ENCODE data around the gene TCF4.

TCF4 gene

GRCh38 chr18:55296778-55297177 lies 291.2 kb downstream of the TCF4 start:
- peaks cover 26% of the 10 kb centered on the region for H3K36me3 Mint-ChIP-seq (ENCODE audit: low read depth)
- no peak for DNase-seq
- H3K27me3 Mint-ChIP-seq (ENCODE audit: low read depth, poor library complexity): no peaks in the 10 kb centered on the region
- no peak overlapping the region for H3K27ac Mint-ChIP-seq
- TF ChIP-seq CTCF (IDR thresholded peaks at IDR 0.05): no peak
- no peaks in the 10 kb centered on the region for H3K9me3 Mint-ChIP-seq
- H3K4me3 Mint-ChIP-seq: no peak overlapping the region
- H3K4me1 Mint-ChIP-seq: peaks cover 53% of the 10 kb centered on the region

GRCh38 chr18:55296115-55296514 lies 291.9 kb downstream of the TCF4 start:
- Mint-ChIP-seq H3K4me3 (no peak overlapping the region), H3K36me3 (ENCODE audit: low read depth) (peaks cover 26% of the 10 kb centered on the region), H3K4me1 (peaks cover 53% of the 10 kb centered on the region), H3K9me3 (no peaks in the 10 kb centered on the region), H3K27me3 (ENCODE audit: low read depth, poor library complexity) (no peaks in the 10 kb centered on the region), H3K27ac (no peak overlapping the region)
- DNase-seq: no peak
- TF ChIP-seq CTCF (IDR thresholded peaks at IDR 0.05): no peak

- H3K27me3 Mint-ChIP-seq (ENCODE audit: low read depth, poor library complexity): no peaks in the 10 kb centered on the region
- TF ChIP-seq CTCF (IDR thresholded peaks at IDR 0.05): no peak
- DNase-seq: no peak
- no peaks in the 10 kb centered on the region for H3K9me3 Mint-ChIP-seq
- H3K36me3 Mint-ChIP-seq (ENCODE audit: low read depth): peaks cover 26% of the 10 kb centered on the region
- peaks cover 38% of the 10 kb centered on the region for H3K4me1 Mint-ChIP-seq
- no peak overlapping the region for H3K27ac Mint-ChIP-seq
- H3K4me3 Mint-ChIP-seq: no peak overlapping the region
These were observed 297.1 kb downstream of the TCF4 start for GRCh38 chr18:55290898-55291297.

- Mint-ChIP-seq H3K4me1 (peaks cover 38% of the 10 kb centered on the region), H3K4me3 (no peak overlapping the region), H3K27ac (peak overlapping the region; percentile 22), H3K36me3 (ENCODE audit: low read depth) (peaks cover 15% of the 10 kb centered on the region), H3K9me3 (no peaks in the 10 kb centered on the region), H3K27me3 (ENCODE audit: low read depth, poor library complexity) (no peaks in the 10 kb centered on the region)
- DNase-seq: no peak
- TF ChIP-seq CTCF (IDR thresholded peaks at IDR 0.05): no peak
These were observed 298.2 kb downstream of the TCF4 start for GRCh38 chr18:55289775-55290174.

- DNase-seq: no peak
- Mint-ChIP-seq H3K27ac (no peak overlapping the region), H3K4me1 (peaks cover 38% of the 10 kb centered on the region), H3K36me3 (ENCODE audit: low read depth) (peaks cover 7% of the 10 kb centered on the region), H3K9me3 (no peaks in the 10 kb centered on the region), H3K4me3 (no peak overlapping the region), H3K27me3 (ENCODE audit: low read depth, poor library complexity) (no peaks in the 10 kb centered on the region)
- no peak for TF ChIP-seq CTCF (IDR thresholded peaks at IDR 0.05)
These were observed 298.9 kb downstream of the TCF4 start for GRCh38 chr18:55289048-55289447.

GRCh38 chr18:55287935-55288868 lies 299.8 kb downstream of the TCF4 start:
- peaks cover 35% of the 10 kb centered on the region for H3K4me1 Mint-ChIP-seq
- H3K27ac Mint-ChIP-seq: no peak overlapping the region
- H3K9me3 Mint-ChIP-seq: no peaks in the 10 kb centered on the region
- no peak for TF ChIP-seq CTCF (IDR thresholded peaks at IDR 0.05)
- DNase-seq: no peak
- no peaks in the 10 kb centered on the region for H3K36me3 Mint-ChIP-seq (ENCODE audit: low read depth)
- H3K4me3 Mint-ChIP-seq: no peak overlapping the region
- H3K27me3 Mint-ChIP-seq (ENCODE audit: low read depth, poor library complexity): no peaks in the 10 kb centered on the region
